ENCODE data around the gene NFIB.

Gene NFIB

GRCh38 chr9:14271093-14271673, 42.8 kb downstream of the NFIB start:
- DNase-seq, result no peak

GRCh38 chr9:14270358-14271092, 43.4 kb downstream of the NFIB start:
- DNase-seq, result no peak

GRCh38 chr9:14269916-14270315, 44.0 kb downstream of the NFIB start:
- DNase-seq, result no peak

DNA sequence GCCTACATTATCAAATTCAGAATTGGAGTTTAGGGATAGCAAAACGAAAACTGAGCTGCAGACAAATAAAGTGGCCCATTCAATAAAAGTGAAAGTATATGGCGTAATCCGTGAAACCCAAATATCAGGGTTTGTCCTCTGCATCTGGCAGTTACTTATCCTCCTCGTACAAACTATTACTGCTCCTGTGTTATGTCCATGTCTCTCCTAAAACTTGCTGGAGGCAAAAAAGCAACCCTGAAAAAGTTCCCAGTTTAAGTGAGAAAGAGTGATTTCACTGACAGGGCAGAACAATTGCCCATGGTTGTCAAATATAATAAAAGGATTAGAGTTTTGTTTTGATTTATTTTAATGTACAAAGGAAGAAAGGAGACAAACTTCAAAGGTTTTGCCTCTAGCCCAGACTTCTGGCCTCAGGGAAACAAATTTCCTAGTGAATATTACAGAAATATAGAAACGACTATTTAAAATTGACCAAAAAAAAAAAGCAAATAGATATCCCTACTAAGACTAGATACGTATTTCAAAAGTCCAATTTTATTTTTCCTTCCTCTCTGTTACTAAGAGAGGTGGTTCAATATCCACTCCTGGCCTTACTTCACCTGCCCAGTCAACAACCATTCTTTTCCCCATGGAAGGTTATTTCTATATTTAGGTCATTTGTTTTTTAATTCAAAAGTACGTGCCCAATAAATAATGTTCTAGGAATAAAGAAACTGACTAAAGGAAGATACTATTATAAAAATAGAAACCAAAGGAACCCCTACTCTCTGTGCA, 50.0 kb downstream of the NFIB start:
- DNase-seq, result no peak

- DNase-seq, result no peak
Measured at GRCh38 chr9:14262827-14263226, 51.1 kb downstream of the NFIB start.

DNA sequence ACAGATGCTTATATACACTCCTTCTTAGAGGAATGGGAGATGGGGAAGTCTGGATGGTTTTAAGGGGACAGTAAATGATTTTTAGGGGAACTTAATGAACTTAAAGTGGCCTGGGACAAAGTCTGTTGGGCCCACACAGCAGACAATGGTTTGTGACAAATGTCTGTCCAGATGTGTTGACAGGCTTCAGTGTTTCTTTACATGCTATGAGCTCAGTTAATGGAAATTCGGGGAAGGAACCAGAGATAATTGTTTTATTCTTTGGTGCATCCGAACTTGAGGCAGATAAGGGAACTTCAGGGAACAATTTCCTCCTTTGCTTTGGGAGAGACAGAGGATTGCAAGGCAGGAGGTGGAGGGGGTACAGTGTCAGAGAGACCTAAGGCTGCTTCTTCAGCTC, 52.3 kb downstream of the NFIB start:
- DNase-seq, result no peak

GRCh38 chr9:14260101-14260500, 53.8 kb downstream of the NFIB start:
- no peak for DNase-seq

GRCh38 chr9:14258660-14259239, 55.2 kb downstream of the NFIB start:
- DNase-seq, result no peak

GRCh38 chr9:14258156-14258555, 55.8 kb downstream of the NFIB start:
- DNase-seq, result no peak

GRCh38 chr9:14256588-14256987, 57.4 kb downstream of the NFIB start:
- no peak for DNase-seq

DNA sequence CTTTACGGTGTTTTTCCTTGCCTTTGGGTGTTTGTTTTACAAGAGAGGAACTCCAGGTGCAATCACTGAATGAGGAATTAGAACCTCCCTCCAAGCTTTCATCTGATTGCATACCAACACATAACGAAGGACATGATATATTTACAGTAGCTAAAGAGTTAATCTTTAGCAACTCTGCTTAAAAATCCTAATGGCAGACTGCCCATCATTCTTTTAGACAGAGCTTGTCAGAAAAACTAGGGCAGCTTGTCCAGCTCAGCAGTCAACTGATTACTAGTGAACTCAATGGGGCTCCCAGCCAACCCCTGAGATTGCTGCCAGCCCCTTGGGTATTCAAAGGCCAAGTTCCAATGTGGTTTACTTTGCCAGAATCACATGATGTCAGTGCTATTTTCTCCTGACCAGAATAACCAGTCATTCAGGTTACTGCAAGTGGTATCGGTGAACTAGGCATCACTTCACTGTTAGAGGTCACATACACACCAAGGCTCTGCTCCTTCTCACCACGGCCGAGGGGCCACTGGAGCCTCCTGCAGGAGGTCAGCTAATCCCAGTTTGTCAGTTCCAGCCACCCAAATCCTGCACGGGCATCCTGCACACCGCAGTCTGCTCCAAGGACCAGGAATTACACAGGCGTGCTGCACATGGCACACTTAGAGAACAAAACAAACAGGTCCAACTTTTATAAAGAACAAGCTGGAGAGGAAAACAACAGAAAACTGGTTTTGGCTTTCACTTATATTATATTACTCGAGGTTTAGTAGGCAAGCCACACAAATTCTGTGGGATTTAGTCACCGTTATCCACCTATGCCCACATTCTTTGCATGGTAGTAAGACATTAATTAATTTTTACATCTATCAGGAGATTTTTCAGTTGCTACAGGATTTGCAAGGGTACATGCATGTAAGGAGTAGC, 62.5 kb downstream of the NFIB start:
- DNase-seq, result no peak

- DNase-seq, result no peak
Measured at GRCh38 chr9:14250794-14251153, 63.2 kb downstream of the NFIB start.

GRCh38 chr9:14249527-14249926, 64.4 kb downstream of the NFIB start:
- no peak for DNase-seq

- no peak for DNase-seq
Measured at GRCh38 chr9:14248149-14248548, 65.8 kb downstream of the NFIB start.

DNA sequence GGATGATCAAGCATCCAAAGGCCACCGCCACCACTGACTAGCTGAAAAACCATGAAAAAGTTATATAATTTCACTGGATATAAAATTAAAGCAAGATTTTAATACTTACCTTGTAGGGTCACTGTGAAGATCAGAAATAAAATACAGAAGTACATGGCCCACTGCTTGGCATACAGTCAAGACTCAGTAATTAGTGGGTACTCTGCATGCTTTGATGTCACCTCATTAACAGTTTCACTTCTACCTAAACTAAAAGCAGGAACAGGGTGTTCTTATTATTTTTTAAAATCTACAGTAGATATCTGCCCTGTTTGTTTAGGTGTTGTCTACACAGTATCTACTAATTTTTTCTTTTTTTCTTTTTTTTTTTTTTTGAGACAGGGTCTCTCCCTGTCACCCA, 66.4 kb downstream of the NFIB start:
- no peak for DNase-seq

DNA sequence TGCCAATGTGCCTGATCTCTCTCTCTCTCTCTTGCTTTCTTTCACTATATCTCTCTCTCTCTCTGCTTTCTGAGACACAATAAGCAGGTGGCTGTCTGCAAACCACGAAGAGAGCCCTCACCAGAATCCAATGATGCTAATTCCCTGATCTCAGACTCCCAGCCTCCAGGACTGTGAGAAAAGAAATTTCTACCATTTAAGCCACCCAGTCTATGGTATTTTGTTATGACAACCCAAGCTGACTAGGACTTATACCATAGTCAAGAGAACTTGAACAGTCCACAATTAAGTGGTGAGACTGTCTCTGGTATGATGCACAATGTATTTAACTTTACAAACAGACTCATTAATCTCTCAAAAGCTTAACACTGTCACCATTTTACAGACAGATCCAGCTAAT, 67.0 kb downstream of the NFIB start:
- no peak for DNase-seq

- no peak for DNase-seq
Measured at GRCh38 chr9:14245901-14246525, 67.9 kb downstream of the NFIB start.

DNA sequence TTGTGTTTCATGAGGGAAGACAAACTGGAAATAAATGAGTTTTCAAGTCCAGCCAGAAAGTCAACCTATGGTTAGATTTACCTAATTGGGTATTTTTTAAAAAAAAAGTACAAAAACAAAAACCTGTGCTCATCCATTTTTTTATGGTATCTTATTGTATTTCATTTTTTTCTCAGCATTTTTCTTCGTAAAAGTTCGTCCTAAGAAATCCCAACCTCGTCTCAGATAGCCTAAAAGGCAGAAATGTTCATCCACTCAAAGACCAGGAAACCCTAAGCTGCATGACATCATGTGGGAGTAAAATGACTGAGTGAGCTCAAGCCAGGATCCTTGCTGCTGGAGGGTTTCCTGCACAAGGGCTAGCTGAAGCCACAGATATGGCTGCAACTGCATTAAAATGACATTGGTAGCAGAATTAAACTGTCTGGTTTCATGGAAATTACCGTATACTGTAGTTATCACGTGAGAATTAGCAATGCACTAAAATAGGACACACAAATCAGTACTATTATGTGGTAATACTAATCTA, 70.4 kb downstream of the NFIB start:
- DNase-seq, result no peak

GRCh38 chr9:14242150-14242805, 71.7 kb downstream of the NFIB start:
- DNase-seq, result no peak

DNA sequence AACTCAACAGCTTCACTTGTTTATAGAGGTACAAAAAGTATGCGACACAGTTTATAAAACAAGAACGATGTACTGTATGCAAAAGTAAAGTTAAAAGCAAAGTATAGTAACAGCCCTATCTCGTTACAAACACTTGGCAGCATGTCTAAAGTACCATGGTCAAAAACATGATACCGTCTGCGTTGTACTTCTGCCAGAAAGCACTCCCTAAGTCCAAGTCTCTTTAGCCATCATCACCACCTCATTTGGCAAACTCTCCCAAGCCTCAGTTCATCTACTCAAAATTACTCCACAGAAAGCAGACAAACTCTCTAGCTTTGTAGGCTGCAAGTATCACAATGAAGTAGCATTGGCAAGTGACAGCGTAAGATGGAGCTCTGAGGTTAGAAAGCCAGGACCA, 73.4 kb downstream of the NFIB start:
- DNase-seq, result no peak

DNA sequence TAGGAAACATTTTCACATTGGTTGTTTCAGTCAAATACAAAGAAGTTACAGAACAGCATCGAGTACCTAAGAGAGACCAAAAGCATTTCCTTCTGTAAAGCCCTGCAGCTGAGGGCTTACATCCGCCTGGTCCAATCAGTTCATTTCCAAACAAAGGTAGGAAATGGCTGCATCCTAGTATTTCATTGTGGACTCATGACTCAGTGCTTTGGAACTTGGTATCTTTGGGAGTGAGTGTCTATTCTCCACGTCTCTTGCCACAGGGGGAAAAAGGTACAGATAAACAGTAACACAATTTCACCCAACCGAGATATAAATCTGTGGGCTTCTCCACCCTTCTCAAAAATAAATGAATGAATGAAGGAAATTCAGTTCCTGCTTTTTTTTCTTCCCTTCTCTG, 75.4 kb downstream of the NFIB start:
- no peak for DNase-seq

All from CD4-positive, alpha-beta T cell treated with Interleukin-15 for 1 hour (primary cell).